HepG2 (cell line): ENCODE data around the gene RPTOR. TPM values are rescaled to one million over a fixed set of nuclear protein-coding genes. Genes with fewer than 3 reads are reported as not detected.

Experiments
- ATAC-seq: fragments of 200-7000 bp; cut with Tn5 transposase; 3 replicates; pipeline ENCODE4 v1.9.1; 2020; ENCODE audit warnings: mild to moderate bottlenecking, moderate library complexity
- BruUV-seq: library from RNA; stranded (reverse); fragments of 400-500 nt; replicated peaks from 2 replicates; lab custom pipeline; 2021; lab: Mats Ljungman, UMichigan
- CTCF ChIA-PET: fragments of 300-600 bp; formaldehyde crosslinking; extraction: SDS; loops from one replicate; lab custom pipeline; 2021; ENCODE audit warnings: low total read pairs, inconsistent platforms, low intra/inter-chr PET ratio; lab: Yijun Ruan, JAX
- POLR2A ChIA-PET: fragments of 350-600 bp; sonication (Branson Sonifier 250); formaldehyde crosslinking; loops from one replicate; lab custom pipeline; 2020; ENCODE audit warnings: antibody characterized with exemption, inconsistent platforms; lab: Yijun Ruan, JAX
- DNase-seq: peaks from one replicate; pipeline ENCODE4 v3.0.0-alpha.2; 2015; ENCODE audit warnings: low spot score
- FAIRE-seq: peaks from 3 replicates; lab custom pipeline; 2011; peaks lifted over from hg19 to GRCh38; lab: Jason Lieb, UNC
- H2AFZ ChIP-seq: one replicate; pipeline ENCODE4 v1.6.1; 2011; ENCODE audit warnings: low read length, inconsistent platforms
- H3K27ac ChIP-seq: fragments of 300-600 bp; 3 replicates; pipeline ENCODE4 v1.8.0; 2011; ENCODE audit warnings: mixed run types, mild to moderate bottlenecking, mixed read lengths, low read length, inconsistent platforms; ENCODE audit not compliant: insufficient read depth; ENCODE audit errors: extremely low read length
- H3K27me3 ChIP-seq, 2 experiments: fragments of 200-600 bp in 1 of 2; 2 replicates in 1 of 2; 3 replicates in 1 of 2; pipeline versions ENCODE4 v1.6.0 to v1.8.0; 2011; ENCODE audit warnings: low read length in 2 of 2, mild to moderate bottlenecking in 2 of 2, moderate library complexity in 2 of 2, inconsistent platforms in 1 of 2; ENCODE audit not compliant: insufficient read depth in 2 of 2, control insufficient read depth in 1 of 2
- H3K36me3 ChIP-seq, 2 experiments: fragments of 200-600 bp in 1 of 2; replicated peaks in 1 of 2; 2 replicates in 1 of 2; 3 replicates in 1 of 2; pipeline versions ENCODE4 v1.5.1 to v1.8.0; 2011; ENCODE audit warnings: low read length in 2 of 2, inconsistent platforms in 1 of 2; ENCODE audit not compliant: insufficient read depth in 2 of 2, control insufficient read depth in 1 of 2
- H3K4me1 ChIP-seq: 2 replicates; pipeline ENCODE4 v1.5.1; 2012; ENCODE audit warnings: low read length, inconsistent platforms; ENCODE audit not compliant: insufficient read depth
- H3K4me2 ChIP-seq: 2 replicates; pipeline ENCODE4 v1.6.0; 2011; ENCODE audit warnings: low read depth, low read length, inconsistent platforms
- H3K4me3 ChIP-seq, 3 experiments: fragments of 200-600 bp in 1 of 3; sonication (generic), shearing (Covaris generic) in 1 of 3; replicated peaks in 1 of 3; 2 replicates each; pipeline ENCODE4 v1.5.1; 2011 to 2016; ENCODE audit warnings: low read length in 3 of 3, inconsistent platforms in 2 of 3, low read depth in 2 of 3, mild to moderate bottlenecking in 2 of 3, control low read depth in 1 of 3, mixed read lengths in 1 of 3; ENCODE audit not compliant: insufficient read depth in 1 of 3
- H3K79me2 ChIP-seq: one replicate; pipeline ENCODE4 v1.6.1; 2011; ENCODE audit warnings: low read length, inconsistent platforms; ENCODE audit not compliant: insufficient read depth
- H3K9ac ChIP-seq: 2 replicates; pipeline ENCODE4 v1.6.0; 2011; ENCODE audit warnings: mild to moderate bottlenecking, low read depth, low read length, inconsistent platforms; ENCODE audit not compliant: insufficient read depth
- H3K9me3 ChIP-seq: 2 replicates; pipeline ENCODE4 v1.5.1; 2012; ENCODE audit warnings: mild to moderate bottlenecking, low read length
- H4K20me1 ChIP-seq: 2 replicates; pipeline ENCODE4 v1.6.0; 2011; ENCODE audit warnings: inconsistent platforms, mild to moderate bottlenecking, low read length, moderate library complexity; ENCODE audit not compliant: insufficient read depth
- EED ChIP-seq: sonication (generic); formaldehyde crosslinking; IDR thresholded peaks from 2 replicates; pipeline ENCODE4 v1.5.0; 2020; ENCODE audit warnings: mild to moderate bottlenecking, missing genetic modification reagents
- GTF3A ChIP-seq: sonication (generic); formaldehyde crosslinking; conservative IDR thresholded peaks from 2 replicates; pipeline ENCODE4 v1.4.0; 2020; ENCODE audit warnings: mild to moderate bottlenecking, missing genetic modification reagents
- SAP130 ChIP-seq: IDR thresholded peaks from 2 replicates; pipeline ENCODE4 v1.6.1; 2016; ENCODE audit warnings: low read depth
- SMARCE1 ChIP-seq: fragments of 450-650 bp; IDR thresholded peaks from 2 replicates; pipeline ENCODE4 v1.6.1; 2017; ENCODE audit warnings: borderline replicate concordance
- WGBS: methylation state at CpG from one replicate; pipeline ENCODE4 v1.1.6; 2017; ENCODE audit warnings: low lambda C conversion rate; 5-methylcytosine and 5-hydroxymethylcytosine counted together
- in situ Hi-C: cut with HindIII; loops from 2 replicates; pipeline ENCODE4 v1.10.0; 2017; ENCODE audit warnings: low pct_unique_long_range_greater_than_20kb; ENCODE audit not compliant: extremely low pct_ligation_motif_present
- intact Hi-C: fragments of 100-400 bp; cut with micrococcal nuclease; formaldehyde crosslinking; loops from one replicate; pipeline ENCODE4 v1.10.0; 2022; ENCODE audit not compliant: unreplicated experiment
- polyA plus RNA-seq, 8 experiments: library from polyadenylated mRNA; depleted of rRNA in 3 of 8; stranded (reverse) in 7 of 8; unstranded in 1 of 8; fragments of >200 nt; fragmentation: Illumina TruSeq in 4 of 8; extraction: Trizol in 4 of 8; gene quantifications; 2 replicates each; pipeline versions ENCODE4 v1.2.1 to v1.2.3, GENCODE V29; 2011 to 2016; ENCODE audit warnings: low read depth in 4 of 8, missing spikeins in 1 of 8, mixed read lengths in 1 of 8; ENCODE audit not compliant: insufficient read depth in 1 of 8
- total RNA-seq, 5 experiments: library from RNA; depleted of rRNA; stranded (reverse); fragments of >200 nt; fragmentation: Illumina TruSeq; extraction: Trizol; gene quantifications; 2 replicates each; pipeline ENCODE4 v1.2.3, GENCODE V29; 2016; ENCODE audit warnings: low read depth in 1 of 5

RPTOR gene
- total and polyA plus RNA-seq, 2 of the 13 experiments (the other 11 are each of a cell fraction or from before 2014, with no cell fraction given), result 6.6 to 25.3 TPM

- Histone ChIP-seq H3K4me1 (no peaks in the 10 kb centered on the region), H3K9me3 (no peaks in the 10 kb centered on the region), H3K4me2 (no peak overlapping the region), H2AFZ (no peak overlapping the region), H3K9ac (no peak overlapping the region), H3K4me3 (no peak overlapping the region), H3K27me3 (no peaks in the 10 kb centered on the region), H3K79me2 (no peaks in the 10 kb centered on the region), H3K27ac (no peak overlapping the region), H4K20me1 (no peaks in the 10 kb centered on the region), H3K36me3 (peaks cover 13 to 30% of the 10 kb centered on the region in 2 experiments; a peak in 3 of 5 replicates)
- in situ Hi-C loops (no loop called here), intact Hi-C loops (no loop called here)
- 96% methylated on average over 15 of the region's 18 CpGs for WGBS
- BruUV-seq, result no TSS peak
- ChIA-PET POLR2A (no interaction called here), CTCF (no interaction called here)
- ATAC-seq, result no peak
- no peak for FAIRE-seq
- no peak for DNase-seq
- TF ChIP-seq SAP130 (CRISPR knock-in tag) (no peak), EED (CRISPR knock-in tag) (peak; percentile 52; the same call in 1 of the 2 replicates), SMARCE1 (no peak)
Measured at GRCh38 chr17:80800481-80801391, 256.1 kb downstream of the RPTOR start.

GRCh38 chr17:80802626-80803450 is 258.2 kb downstream of the RPTOR start:
- Histone ChIP-seq H3K4me1 (no peaks in the 10 kb centered on the region), H3K27me3 (no peaks in the 10 kb centered on the region), H3K4me2 (no peak overlapping the region), H3K9ac (no peak overlapping the region), H3K4me3 (no peak overlapping the region), H3K9me3 (no peaks in the 10 kb centered on the region), H3K27ac (no peak overlapping the region), H3K79me2 (no peaks in the 10 kb centered on the region), H2AFZ (no peak overlapping the region), H4K20me1 (no peaks in the 10 kb centered on the region), H3K36me3 (peaks cover 10 to 17% of the 10 kb centered on the region in 2 experiments; a peak in 3 of 5 replicates)
- in situ Hi-C loops (no loop called here), intact Hi-C loops (no loop called here)
- ATAC-seq, result no peak
- TF ChIP-seq GTF3A (CRISPR knock-in tag), result no peak
- no TSS peak for BruUV-seq
- no peak for DNase-seq
- CTCF ChIA-PET, result no interaction called here
- FAIRE-seq, result no peak
- 97% methylated on average over 36 of the region's 37 CpGs for WGBS
- POLR2A ChIA-PET, result no interaction called here
